Right ventricle myocardium superior (tissue), 1 donor: ENCODE results near the gene DRAM1. TPM values are rescaled to one million over a fixed set of nuclear protein-coding genes. Genes with fewer than 3 reads are reported as not detected.
A peak's percentile ranks its signal among the peaks of the same experiment; 100 is the strongest.

Source experiments
- ATAC-seq: fragments of 200-7000 bp; cut with Tn5 transposase; one replicate; pipeline ENCODE4 v1.9.1; 2020; ENCODE audit warnings: mild to moderate bottlenecking; ENCODE audit not compliant: poor library complexity
- DNase-seq: peaks from one replicate; pipeline ENCODE4 v3.0.0-alpha.2; 2020
- intact Hi-C: fragments of 100-400 bp; cut with DNase I; formaldehyde crosslinking; loops from one replicate; pipeline ENCODE4 v1.11.2; 2022
- long read RNA-seq: library from polyadenylated mRNA; unstranded; transcript quantifications from one replicate; pipeline ENCODE4 v2.0.0, GENCODE V29; 2021
- total RNA-seq: library from RNA; stranded (reverse); fragmentation: NEBNext Ultra II Directional; extraction: Animal tissue kit (Norgen Biotek cat#: 25700); gene quantifications from one replicate; pipeline ENCODE4 v1.2.1, GENCODE V29; 2021
- donor health status: DM: no; HTN: yes; CAD: no; lungs with severe emphysema.

The DRAM1 gene
- total RNA-seq = 5.0 TPM
- long read RNA-seq, transcript DRAM1-201 (7 exons, 3,519 nt) = major isoform, 11 of 18 reads
- long read RNA-seq, partial matches to known transcripts = 0 of 18 reads
- long read RNA-seq, other reads (novel, unspliced or antisense) = 7 of 18 reads

GRCh38 chr12:101876861-101877805 is at the start of gene DRAM1:
DRAM1 (plus strand) TSS chr12:101877580; CDS start chr12:101877790, 210 bp downstream.
- intact Hi-C loops = no loop called here
- DNase-seq (peak; percentile 95), ATAC-seq (peak; percentile 96)

GRCh38 chr12:101828463-101829196 is 48.8 kb upstream of the DRAM1 start:
- intact Hi-C loops = no loop called here
- ATAC-seq = no peak
- DNase-seq = no peak

- ATAC-seq (peak; percentile 18), DNase-seq (no peak)
- intact Hi-C loops = loop anchor here (2.0 to 10.0 kb wide), 2 partner anchors 57 to 415 kb away; no protein-coding TSS in a partner anchor
Measured at GRCh38 chr12:101829639-101830366, 47.6 kb upstream of the DRAM1 start.

GRCh38 chr12:101830367-101831325 is 46.7 kb upstream of the DRAM1 start, which contains the start of gene GNPTAB:
GNPTAB (minus strand) TSS chr12:101830959; CDS start chr12:101830675, 284 bp downstream.
- DNase-seq (peak; percentile 96), ATAC-seq (peak; percentile 97)
- intact Hi-C loops = loop anchor here (2.0 to 10.0 kb wide), 2 partner anchors 58 to 416 kb away; no protein-coding TSS in a partner anchor

GRCh38 chr12:101832030-101832429 is 45.4 kb upstream of the DRAM1 start:
- DNase-seq (no peak), ATAC-seq (no peak)
- intact Hi-C loops = loop anchor here (10.0 kb wide), 1 partner anchor 417 kb away; no protein-coding TSS in a partner anchor

- intact Hi-C loops = loop anchor here (10.0 kb wide), 1 partner anchor 424 kb away; no protein-coding TSS in a partner anchor
- DNase-seq (no peak), ATAC-seq (no peak)
Measured at GRCh38 chr12:101838628-101839323, 38.6 kb upstream of the DRAM1 start.

- no peak for DNase-seq
- peak; percentile 88 for ATAC-seq
- intact Hi-C loops = loop anchor here (10.0 kb wide), 1 partner anchor 425 kb away; no protein-coding TSS in a partner anchor
Measured at GRCh38 chr12:101839324-101840283, 37.8 kb upstream of the DRAM1 start.

GRCh38 chr12:101841069-101841468 is 36.3 kb upstream of the DRAM1 start:
- intact Hi-C loops = no loop called here
- ATAC-seq (no peak), DNase-seq (no peak)

GRCh38 chr12:101845137-101845711 is 32.2 kb upstream of the DRAM1 start:
- intact Hi-C loops = no loop called here
- DNase-seq = no peak
- ATAC-seq = no peak

- DNase-seq (no peak), ATAC-seq (no peak)
- intact Hi-C loops = no loop called here
Measured at GRCh38 chr12:101847325-101847724, 30.1 kb upstream of the DRAM1 start.

- intact Hi-C loops = no loop called here
- DNase-seq (no peak), ATAC-seq (no peak)
Measured at GRCh38 chr12:101850199-101850598, 27.2 kb upstream of the DRAM1 start.

GRCh38 chr12:101852998-101853397 is 24.4 kb upstream of the DRAM1 start:
- intact Hi-C loops = no loop called here
- no peak for ATAC-seq
- DNase-seq = no peak

GRCh38 chr12:101854747-101855146 is 22.6 kb upstream of the DRAM1 start:
- ATAC-seq = no peak
- intact Hi-C loops = no loop called here
- DNase-seq = no peak

- ATAC-seq (no peak), DNase-seq (no peak)
- intact Hi-C loops = no loop called here
Measured at GRCh38 chr12:101855364-101855884, 22.0 kb upstream of the DRAM1 start.

- intact Hi-C loops = no loop called here
- DNase-seq (no peak), ATAC-seq (no peak)
Measured at GRCh38 chr12:101855976-101856375, 21.4 kb upstream of the DRAM1 start.
